GM10847 (cell line): Measurements from ENCODE around the gene MPDZ.

ENCODE experiments used
- POLR2A ChIP-seq: IDR thresholded peaks from 2 replicates; pipeline ENCODE4 v1.6.1; 2011; ENCODE audit not compliant: insufficient read length; ENCODE audit errors: extremely low read depth

Gene MPDZ

DNA sequence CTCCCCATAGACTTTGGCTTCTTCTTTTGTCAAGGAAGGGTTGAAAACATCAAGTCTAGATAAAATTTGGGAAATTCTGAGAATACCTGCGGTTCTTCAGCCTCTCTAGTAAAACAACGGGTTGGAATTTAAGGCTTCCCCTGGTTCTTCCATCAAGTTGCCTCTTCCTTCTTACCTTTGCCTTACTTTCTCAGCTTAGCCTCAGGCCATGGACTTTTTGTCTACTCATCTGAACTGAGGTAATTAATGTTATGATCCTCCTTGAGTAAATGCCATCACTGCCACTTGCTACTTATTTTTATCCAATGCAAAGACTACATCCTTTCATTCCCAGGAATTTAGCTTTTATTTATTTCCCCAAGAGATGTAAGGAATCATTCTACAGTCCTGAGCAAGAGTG is 184.4 kb downstream of the MPDZ start:
- no peak for TF ChIP-seq POLR2A

GRCh38 chr9:13090628-13091027 is 188.9 kb downstream of the MPDZ start:
- TF ChIP-seq POLR2A: no peak

- no peak for TF ChIP-seq POLR2A
Measured at GRCh38 chr9:13089666-13090065, 189.8 kb downstream of the MPDZ start.

GRCh38 chr9:13088720-13089427 is 190.6 kb downstream of the MPDZ start:
- TF ChIP-seq POLR2A: no peak

DNA sequence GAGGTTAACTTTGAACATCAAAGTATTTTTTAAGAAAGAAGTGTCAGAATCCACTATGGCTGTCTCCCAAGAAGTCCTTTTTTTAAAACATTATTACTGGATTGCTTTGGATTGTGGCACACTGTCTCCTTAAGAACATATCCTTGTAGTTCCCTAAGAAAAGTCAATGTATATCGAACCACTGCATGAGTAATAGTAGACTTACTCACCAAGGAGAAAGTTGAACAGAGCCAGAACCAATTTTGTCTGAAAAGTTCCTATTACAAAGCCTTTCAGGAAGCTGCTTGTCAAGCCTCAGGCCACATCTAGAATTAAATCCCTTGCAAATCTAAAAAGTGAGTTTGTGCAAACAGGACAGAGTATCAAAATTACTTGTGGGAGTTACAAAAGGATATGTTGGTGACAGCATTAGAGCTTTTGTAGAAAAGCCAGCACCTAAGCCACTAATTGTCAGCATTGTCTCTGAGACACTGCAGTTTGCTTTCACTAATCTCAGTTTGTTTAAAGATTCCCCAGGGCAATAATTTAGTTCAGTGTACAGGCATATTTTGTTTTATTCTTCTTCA is 195.4 kb downstream of the MPDZ start:
- TF ChIP-seq POLR2A: no peak

DNA sequence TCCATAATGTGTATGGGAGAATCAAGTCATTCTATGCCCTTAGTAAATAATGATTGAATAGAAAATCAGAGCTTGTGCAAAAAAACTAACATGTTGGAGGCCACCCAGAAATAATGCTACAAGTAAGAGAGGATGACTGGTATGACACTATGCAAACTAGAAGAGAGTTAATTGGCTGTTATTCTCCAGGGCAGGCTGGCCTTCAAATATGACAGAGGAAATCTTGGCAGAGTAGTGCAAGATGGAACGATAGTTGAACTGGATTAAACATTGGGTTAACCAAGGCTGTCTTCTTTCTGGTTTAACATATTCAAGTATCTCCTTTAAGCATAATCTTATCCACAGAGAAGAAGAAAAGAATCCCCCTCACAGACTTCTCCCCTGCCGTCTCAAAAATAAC is 196.1 kb downstream of the MPDZ start:
- TF ChIP-seq POLR2A: no peak

- no peak for TF ChIP-seq POLR2A
Measured at GRCh38 chr9:13082796-13083195, 196.7 kb downstream of the MPDZ start.

GRCh38 chr9:13078164-13078563 is 201.3 kb downstream of the MPDZ start:
- TF ChIP-seq POLR2A: no peak

- no peak for TF ChIP-seq POLR2A
Measured at GRCh38 chr9:13076616-13077015, 202.9 kb downstream of the MPDZ start.

- TF ChIP-seq POLR2A: no peak
Measured at GRCh38 chr9:13071921-13072320, 207.6 kb downstream of the MPDZ start.

GRCh38 chr9:13070612-13071595 is 208.6 kb downstream of the MPDZ start:
- no peak for TF ChIP-seq POLR2A

DNA sequence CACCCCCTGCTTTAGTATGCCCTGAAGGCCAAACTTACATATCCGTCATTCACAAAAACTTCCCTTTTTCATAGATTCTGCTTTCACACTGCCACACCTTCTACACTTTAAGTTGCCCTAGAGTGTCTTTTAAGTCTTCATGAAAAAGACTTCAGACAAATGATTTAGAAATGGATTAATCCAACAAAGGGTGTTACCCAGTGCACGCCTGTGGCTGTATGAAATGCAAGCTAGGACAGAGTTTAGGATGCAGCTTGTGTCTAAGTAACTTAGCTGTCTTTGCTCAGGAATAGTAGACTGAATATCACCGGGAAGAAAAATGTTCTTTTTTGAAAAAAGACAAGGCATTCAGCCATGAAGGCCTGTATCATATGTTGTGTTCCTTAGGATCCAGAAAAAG is 210.0 kb downstream of the MPDZ start:
- TF ChIP-seq POLR2A: no peak

DNA sequence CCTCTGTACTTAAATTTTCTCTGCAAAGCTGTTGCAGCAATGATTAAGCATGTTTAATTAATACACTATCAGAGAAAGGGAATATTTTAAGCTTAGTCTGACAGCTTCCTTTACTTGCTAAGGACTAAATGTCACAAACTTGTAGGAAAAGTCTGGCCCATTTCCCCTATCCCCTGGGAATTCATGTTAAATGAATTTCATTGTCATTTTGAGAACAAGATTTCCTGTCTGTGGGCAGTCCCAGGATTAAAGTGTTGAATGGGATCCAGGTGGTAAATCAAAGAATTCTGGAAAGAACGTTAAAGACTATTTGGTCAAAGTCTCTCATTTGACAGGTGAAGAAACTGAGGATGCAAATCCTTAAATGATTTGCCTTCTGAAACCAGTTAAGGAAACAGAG is 214.8 kb downstream of the MPDZ start:
- TF ChIP-seq POLR2A: no peak

DNA sequence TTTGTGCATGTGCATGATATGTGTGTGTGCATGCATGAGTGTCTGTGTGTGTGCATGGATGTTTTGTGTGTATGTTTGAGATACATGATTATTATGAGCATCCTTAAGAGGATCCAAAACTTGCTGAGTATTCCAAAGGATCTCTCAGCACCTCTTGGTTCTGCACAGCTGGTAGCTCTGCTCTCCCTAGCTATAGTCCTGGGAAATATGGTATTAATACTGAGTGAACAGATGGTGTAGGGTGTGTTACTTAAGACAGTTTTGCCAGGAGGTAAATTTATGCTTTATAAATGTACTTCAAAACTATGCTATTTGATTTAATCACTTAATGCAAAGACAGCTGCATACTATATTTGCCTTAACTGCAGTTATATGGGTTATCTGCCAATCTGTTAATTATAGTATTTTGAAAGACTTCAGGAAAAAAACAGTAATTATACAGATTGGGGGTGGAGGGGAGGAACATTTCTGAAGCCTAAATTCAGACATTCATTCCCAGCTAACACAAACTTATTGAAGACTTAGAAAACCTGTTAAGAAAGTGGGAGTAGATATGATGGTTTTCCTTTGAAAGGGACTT is 215.5 kb downstream of the MPDZ start:
- TF ChIP-seq POLR2A: no peak

DNA sequence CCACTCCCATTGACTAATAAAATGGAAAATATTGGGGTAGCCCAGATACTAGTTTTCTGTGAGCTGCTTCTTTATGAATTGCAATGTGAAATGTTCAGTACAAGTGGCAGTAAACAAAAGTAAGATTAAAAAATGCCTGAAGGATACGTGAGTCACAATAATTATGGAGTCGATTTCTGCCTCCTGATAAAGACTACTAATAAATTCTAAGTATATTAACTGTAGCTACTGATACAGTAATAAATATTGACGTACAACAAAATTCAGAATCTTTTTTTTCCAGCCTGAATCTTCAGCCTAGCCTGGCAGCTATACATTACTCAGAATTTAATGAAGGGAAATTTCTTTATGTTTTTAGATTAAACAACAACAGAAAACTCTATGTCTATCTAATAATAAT is 218.1 kb downstream of the MPDZ start:
- no peak for TF ChIP-seq POLR2A
